NB4 (cell line): ENCODE measurements around the gene RAB34.

Experiments
- DNase-seq: peaks from one replicate; pipeline ENCODE4 v3.0.0; 2010; ENCODE audit warnings: low read depth
- H3K4me3 ChIP-seq: one replicate; pipeline ENCODE4 v1.5.1; 2011; ENCODE audit warnings: mild to moderate bottlenecking, low read depth, low read length, moderate library complexity
- MYC ChIP-seq: IDR thresholded peaks from 2 replicates; pipeline ENCODE4 v1.6.1; 2011; ENCODE audit warnings: low read depth, low read length
- POLR2A ChIP-seq: IDR thresholded peaks from 2 replicates; pipeline ENCODE4 v1.6.1; 2011; ENCODE audit warnings: mild to moderate bottlenecking; ENCODE audit not compliant: insufficient read length; ENCODE audit errors: extremely low read depth
- TF ChIP-seq, protein P1 (sequence below): IDR thresholded peaks from one replicate; pipeline ENCODE4 v1.5.1; 2012; ENCODE audit warnings: low read depth, low read length
- TF ChIP-seq, protein P2 (sequence below): IDR thresholded peaks from 2 replicates; pipeline ENCODE4 v1.6.1; 2011; ENCODE audit warnings: low read depth, low read length

RAB34 gene

GRCh38 chr17:28741358-28742349, 24.0 kb upstream of the RAB34 start:
- peak; percentile 97 for DNase-seq
- TF ChIP-seq, protein P1, sequence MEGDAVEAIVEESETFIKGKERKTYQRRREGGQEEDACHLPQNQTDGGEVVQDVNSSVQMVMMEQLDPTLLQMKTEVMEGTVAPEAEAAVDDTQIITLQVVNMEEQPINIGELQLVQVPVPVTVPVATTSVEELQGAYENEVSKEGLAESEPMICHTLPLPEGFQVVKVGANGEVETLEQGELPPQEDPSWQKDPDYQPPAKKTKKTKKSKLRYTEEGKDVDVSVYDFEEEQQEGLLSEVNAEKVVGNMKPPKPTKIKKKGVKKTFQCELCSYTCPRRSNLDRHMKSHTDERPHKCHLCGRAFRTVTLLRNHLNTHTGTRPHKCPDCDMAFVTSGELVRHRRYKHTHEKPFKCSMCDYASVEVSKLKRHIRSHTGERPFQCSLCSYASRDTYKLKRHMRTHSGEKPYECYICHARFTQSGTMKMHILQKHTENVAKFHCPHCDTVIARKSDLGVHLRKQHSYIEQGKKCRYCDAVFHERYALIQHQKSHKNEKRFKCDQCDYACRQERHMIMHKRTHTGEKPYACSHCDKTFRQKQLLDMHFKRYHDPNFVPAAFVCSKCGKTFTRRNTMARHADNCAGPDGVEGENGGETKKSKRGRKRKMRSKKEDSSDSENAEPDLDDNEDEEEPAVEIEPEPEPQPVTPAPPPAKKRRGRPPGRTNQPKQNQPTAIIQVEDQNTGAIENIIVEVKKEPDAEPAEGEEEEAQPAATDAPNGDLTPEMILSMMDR: no peak
- TF ChIP-seq, protein P2, sequence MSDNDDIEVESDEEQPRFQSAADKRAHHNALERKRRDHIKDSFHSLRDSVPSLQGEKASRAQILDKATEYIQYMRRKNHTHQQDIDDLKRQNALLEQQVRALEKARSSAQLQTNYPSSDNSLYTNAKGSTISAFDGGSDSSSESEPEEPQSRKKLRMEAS: peak; percentile 63
- TF ChIP-seq MYC (peak; percentile 88), POLR2A (no peak)
- no peak overlapping the region for H3K4me3 ChIP-seq

- no peak overlapping the region for H3K4me3 ChIP-seq
- DNase-seq: no peak
- TF ChIP-seq, protein P2: no peak
- no peak for TF ChIP-seq POLR2A
- TF ChIP-seq, protein P1: no peak
- TF ChIP-seq MYC: no peak
Measured at GRCh38 chr17:28740406-28741357, 23.0 kb upstream of the RAB34 start.

GRCh38 chr17:28738680-28739384, 21.2 kb upstream of the RAB34 start:
- no peak for DNase-seq
- TF ChIP-seq, protein P2: no peak
- TF ChIP-seq MYC: no peak
- TF ChIP-seq, protein P1: no peak
- TF ChIP-seq POLR2A: no peak
- no peak overlapping the region for H3K4me3 ChIP-seq

GRCh38 chr17:28737770-28738679, 20.4 kb upstream of the RAB34 start:
- TF ChIP-seq, protein P1: no peak
- TF ChIP-seq MYC (no peak), POLR2A (no peak)
- TF ChIP-seq, protein P2: no peak
- no peak overlapping the region for H3K4me3 ChIP-seq
- DNase-seq: no peak
